Left lung (tissue), 10 donors: ENCODE measurements around the gene FAM120A. TPM values are rescaled to one million over a fixed set of nuclear protein-coding genes. Genes with fewer than 3 reads are reported as not detected.

Experiments used
- ATAC-seq: fragments of 200-7000 bp; cut with Tn5 transposase; one replicate; pipeline ENCODE4 v1.9.1; 2020; ENCODE audit warnings: moderate library complexity
- DNase-seq, 4 donors: peaks; one replicate each; pipeline ENCODE4 v3.0.0-alpha.2; 2013 to 2020
- H3K27ac ChIP-seq, 2 donors: fragments of 200-600 bp; sonication (generic) in 1 of 2; one replicate each; pipeline versions ENCODE4 v1.5.0 to v1.8.0; 2020 to 2021
- H3K27me3 ChIP-seq, 2 donors: fragments of 200-600 bp; sonication (generic) in 1 of 2; one replicate each; pipeline versions ENCODE4 v1.5.0 to v1.8.0; 2020 to 2021
- H3K36me3 ChIP-seq, 2 donors: fragments of 200-600 bp; sonication (generic) in 1 of 2; one replicate each; pipeline versions ENCODE4 v1.5.0 to v1.8.0; 2020 to 2021
- H3K4me1 ChIP-seq, 2 donors: fragments of 200-600 bp; one replicate each; pipeline ENCODE4 v1.8.0; 2021
- H3K4me3 ChIP-seq, 2 donors: fragments of 200-600 bp; sonication (generic) in 1 of 2; one replicate each; pipeline versions ENCODE4 v1.5.0 to v1.8.0; 2020 to 2021; ENCODE audit warnings: mild to moderate bottlenecking in 1 of 2
- H3K9me3 ChIP-seq, 2 donors: fragments of 200-600 bp; sonication (generic) in 1 of 2; one replicate each; pipeline versions ENCODE4 v1.5.0 to v1.8.0; 2020 to 2021
- intact Hi-C, 2 donors: fragments of 100-400 bp; cut with DNase I; formaldehyde crosslinking; loops; one replicate each; pipeline versions ENCODE4 v1.11.2 to v1.14.2; 2022
- polyA plus RNA-seq, 6 donors: library from polyadenylated mRNA; unstranded; fragments of 120-200 nt; gene quantifications; one replicate each; pipeline ENCODE4 v1.2.1, GENCODE V29; 2013; ENCODE audit not compliant: insufficient read length in 6 of 6
- total RNA-seq, 2 donors: library from RNA; stranded (reverse); fragmentation: NEBNext Ultra II Directional; extraction: Animal tissue kit (Norgen Biotek cat#: 25700); gene quantifications; one replicate each; pipeline ENCODE4 v1.2.1, GENCODE V29; 2021
- TF ChIP-seq, protein P1 (sequence below), 2 donors: fragments of 200-600 bp; sonication (generic) in 1 of 2; IDR thresholded peaks; one replicate each; pipeline versions ENCODE4 v1.5.0 to v1.8.0; 2021; ENCODE audit warnings: antibody characterized with exemption in 2 of 2
- donor health status: DM: no; HTN: yes; CAD: no.
- donor health status: DM: no; HTN: no; CAD: no.

FAM120A gene
- total and polyA plus RNA-seq, 8 donors, result 61.0 to 160 (median 74.0) TPM

DNA sequence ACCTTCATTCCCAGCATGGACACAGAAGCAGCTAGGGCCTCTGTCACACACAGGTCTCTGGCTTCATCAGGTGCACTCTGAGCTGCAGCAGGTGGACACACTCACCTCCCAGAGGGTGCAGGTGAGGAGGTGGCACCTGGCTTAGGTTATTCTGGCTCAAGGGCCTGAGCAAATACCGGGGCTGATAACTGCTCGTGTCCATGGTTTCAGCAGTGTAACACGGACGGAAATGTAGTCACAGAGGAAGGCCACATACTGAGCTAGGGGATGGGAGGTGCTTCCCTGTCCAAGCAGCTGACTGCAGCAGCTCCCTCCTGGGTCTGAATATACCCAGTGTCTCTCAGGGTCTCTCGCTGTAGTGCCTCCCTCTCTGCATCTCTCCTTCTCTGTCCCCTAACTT, 130.6 kb downstream of the FAM120A start:
- Histone ChIP-seq H3K4me1 (peaks cover 32 to 69% of the 10 kb centered on the region in 2 donors), H3K27ac (peak overlapping the region in 1 of 2 donors; percentile 60), H3K36me3 (no peaks in the 10 kb centered on the region), H3K4me3 (no peak overlapping the region), H3K9me3 (peaks cover 0 to 5% of the 10 kb centered on the region in 2 donors), H3K27me3 (no peaks in the 10 kb centered on the region)
- intact Hi-C loops, result no loop called here
- TF ChIP-seq, protein P1, sequence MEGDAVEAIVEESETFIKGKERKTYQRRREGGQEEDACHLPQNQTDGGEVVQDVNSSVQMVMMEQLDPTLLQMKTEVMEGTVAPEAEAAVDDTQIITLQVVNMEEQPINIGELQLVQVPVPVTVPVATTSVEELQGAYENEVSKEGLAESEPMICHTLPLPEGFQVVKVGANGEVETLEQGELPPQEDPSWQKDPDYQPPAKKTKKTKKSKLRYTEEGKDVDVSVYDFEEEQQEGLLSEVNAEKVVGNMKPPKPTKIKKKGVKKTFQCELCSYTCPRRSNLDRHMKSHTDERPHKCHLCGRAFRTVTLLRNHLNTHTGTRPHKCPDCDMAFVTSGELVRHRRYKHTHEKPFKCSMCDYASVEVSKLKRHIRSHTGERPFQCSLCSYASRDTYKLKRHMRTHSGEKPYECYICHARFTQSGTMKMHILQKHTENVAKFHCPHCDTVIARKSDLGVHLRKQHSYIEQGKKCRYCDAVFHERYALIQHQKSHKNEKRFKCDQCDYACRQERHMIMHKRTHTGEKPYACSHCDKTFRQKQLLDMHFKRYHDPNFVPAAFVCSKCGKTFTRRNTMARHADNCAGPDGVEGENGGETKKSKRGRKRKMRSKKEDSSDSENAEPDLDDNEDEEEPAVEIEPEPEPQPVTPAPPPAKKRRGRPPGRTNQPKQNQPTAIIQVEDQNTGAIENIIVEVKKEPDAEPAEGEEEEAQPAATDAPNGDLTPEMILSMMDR (IDR thresholded peaks at IDR 0.05), result no peak
- ATAC-seq (peak; percentile 90), DNase-seq (peak in 2 of 4 donors; percentile 15 to 76)

DNA sequence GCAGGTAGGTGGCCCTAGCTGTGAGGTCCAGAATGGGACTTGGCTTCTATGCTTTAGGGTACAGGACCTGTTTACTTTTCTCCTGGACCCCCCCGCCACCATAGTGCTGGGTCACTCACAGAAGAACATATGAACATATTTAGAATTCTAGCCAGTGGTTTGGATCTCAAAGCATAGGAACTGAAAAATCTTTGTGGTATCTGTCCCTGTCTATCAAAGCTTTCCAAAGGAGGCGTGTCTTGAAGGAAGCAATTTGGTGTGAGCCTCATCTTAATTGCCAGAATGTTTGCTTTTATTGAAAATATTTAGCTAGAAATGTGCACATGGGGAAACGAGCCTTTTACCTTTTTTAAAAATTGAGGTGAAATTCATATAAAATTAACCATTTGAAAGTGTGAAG, 131.1 kb downstream of the FAM120A start:
- intact Hi-C loops, result no loop called here
- H3K36me3 ChIP-seq, result no peaks in the 10 kb centered on the region
- no peak overlapping the region for H3K4me3 ChIP-seq
- DNase-seq (no peak), ATAC-seq (no peak)
- peaks cover 32 to 66% of the 10 kb centered on the region in 2 donors for H3K4me1 ChIP-seq
- H3K27me3 ChIP-seq, result no peaks in the 10 kb centered on the region
- peak overlapping the region in 1 of 2 donors; percentile 60 for H3K27ac ChIP-seq
- peaks cover 0 to 5% of the 10 kb centered on the region in 2 donors for H3K9me3 ChIP-seq
- TF ChIP-seq, protein P1 (IDR thresholded peaks at IDR 0.05), result no peak

DNA sequence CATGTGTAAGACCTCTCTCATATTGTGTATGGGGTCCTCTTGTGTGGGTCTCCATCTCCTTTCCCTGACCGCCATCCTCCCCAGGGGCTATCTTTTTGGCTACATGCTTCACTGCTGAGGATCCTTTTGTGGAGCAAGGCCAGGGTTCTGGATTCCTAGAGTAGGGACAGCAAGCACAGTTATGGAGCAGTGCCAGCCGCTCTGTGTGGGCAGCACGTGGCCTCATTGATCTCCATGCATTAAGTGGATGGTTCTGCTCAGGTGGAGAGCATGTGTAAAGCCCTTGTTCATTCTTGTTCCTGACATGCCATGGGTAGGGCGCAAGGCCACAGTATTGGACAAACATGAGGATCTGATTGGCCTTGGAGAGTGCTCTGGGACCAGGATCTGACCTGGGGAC, 133.8 kb downstream of the FAM120A start:
- TF ChIP-seq, protein P1 (IDR thresholded peaks at IDR 0.05), result no peak
- Histone ChIP-seq H3K4me1 (peaks cover 18 to 55% of the 10 kb centered on the region in 2 donors), H3K36me3 (no peaks in the 10 kb centered on the region), H3K4me3 (no peak overlapping the region), H3K9me3 (peaks cover 0 to 5% of the 10 kb centered on the region in 2 donors), H3K27ac (no peak overlapping the region), H3K27me3 (no peaks in the 10 kb centered on the region)
- intact Hi-C loops, result no loop called here
- DNase-seq, result no peak
- ATAC-seq, result no peak

DNA sequence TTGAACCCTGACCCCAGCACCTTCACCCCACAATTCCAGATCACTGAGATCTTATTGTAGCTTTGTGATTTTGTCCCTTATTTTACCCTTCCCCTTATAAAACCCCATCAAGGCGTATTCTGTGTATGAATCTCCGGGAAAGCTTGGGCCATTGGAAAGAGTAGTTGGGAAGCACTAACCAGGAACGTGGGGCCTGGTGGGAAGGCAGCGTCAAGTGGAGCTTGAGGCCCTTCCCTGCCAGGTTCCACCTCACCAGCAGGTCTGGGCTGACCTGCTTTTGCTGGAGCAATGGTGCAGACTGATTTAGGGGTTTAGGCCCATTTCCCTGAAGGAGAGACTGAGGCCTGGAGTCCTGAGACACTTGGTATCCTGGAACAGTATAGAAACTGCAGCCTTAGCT, 134.2 kb downstream of the FAM120A start:
- no peak overlapping the region for H3K27ac ChIP-seq
- H3K4me3 ChIP-seq, result no peak overlapping the region
- intact Hi-C loops, result no loop called here
- TF ChIP-seq, protein P1 (IDR thresholded peaks at IDR 0.05), result no peak
- H3K4me1 ChIP-seq, result peaks cover 14 to 50% of the 10 kb centered on the region in 2 donors
- ATAC-seq (no peak), DNase-seq (no peak)
- H3K27me3 ChIP-seq, result no peaks in the 10 kb centered on the region
- peaks cover 0 to 5% of the 10 kb centered on the region in 2 donors for H3K9me3 ChIP-seq
- no peaks in the 10 kb centered on the region for H3K36me3 ChIP-seq

DNA sequence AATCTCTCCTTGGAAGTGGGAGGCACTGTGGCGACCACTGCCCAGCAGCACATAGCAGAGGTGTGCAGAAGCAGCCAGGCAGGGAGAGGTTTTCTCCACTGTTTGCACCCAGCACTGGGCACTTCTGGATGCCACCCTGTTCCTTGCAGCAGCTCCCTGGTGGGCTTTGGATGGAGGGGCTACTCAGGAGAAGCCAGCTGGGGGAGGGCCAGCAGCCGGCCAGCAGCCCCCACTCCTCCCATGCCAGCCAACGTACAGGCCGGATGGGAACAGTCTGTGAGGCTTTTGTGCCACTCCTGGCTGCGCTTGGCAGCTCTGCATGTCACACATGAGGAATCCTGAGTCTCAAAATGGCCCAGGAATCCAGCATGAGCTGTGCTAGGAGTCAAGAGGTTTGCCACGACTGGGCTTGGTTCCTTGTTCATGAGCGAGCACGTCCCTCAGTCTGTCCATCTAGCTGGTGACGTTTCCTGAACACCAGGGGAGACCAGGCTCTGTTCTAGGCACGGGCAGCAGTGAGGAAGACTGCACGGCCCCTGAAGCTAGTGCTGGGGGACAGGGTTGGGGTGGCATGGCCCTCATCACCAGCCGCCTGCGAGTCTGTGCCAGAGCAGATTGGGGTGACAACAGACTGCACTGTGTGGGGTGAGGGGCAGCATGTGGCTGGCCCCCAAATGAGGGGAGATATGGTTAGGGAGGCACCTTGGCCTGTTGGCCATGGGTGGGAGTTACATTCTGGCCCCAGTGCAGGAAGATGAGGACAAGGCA, 135.0 kb downstream of the FAM120A start:
- Histone ChIP-seq H3K27me3 (no peaks in the 10 kb centered on the region), H3K4me3 (no peak overlapping the region), H3K9me3 (peaks cover 0 to 5% of the 10 kb centered on the region in 2 donors), H3K4me1 (peaks cover 7 to 43% of the 10 kb centered on the region in 2 donors), H3K36me3 (no peaks in the 10 kb centered on the region), H3K27ac (no peak overlapping the region)
- intact Hi-C loops, result no loop called here
- ATAC-seq (no peak), DNase-seq (no peak)
- TF ChIP-seq, protein P1 (IDR thresholded peaks at IDR 0.05), result no peak
